ENCODE results near the gene ZNF600. TPM values are rescaled to one million over a fixed set of nuclear protein-coding genes. Genes with fewer than 3 reads are reported as not detected.
"Not testable (repeated sequence)": the region's sequence is repeated elsewhere in the genome, so short reads cannot be mapped to it uniquely, and the experiment has no call there.

The ZNF600 gene
- 35.2 TPM for total RNA-seq (ENCODE audit: insufficient read depth, low replicate concordance)

DNA sequence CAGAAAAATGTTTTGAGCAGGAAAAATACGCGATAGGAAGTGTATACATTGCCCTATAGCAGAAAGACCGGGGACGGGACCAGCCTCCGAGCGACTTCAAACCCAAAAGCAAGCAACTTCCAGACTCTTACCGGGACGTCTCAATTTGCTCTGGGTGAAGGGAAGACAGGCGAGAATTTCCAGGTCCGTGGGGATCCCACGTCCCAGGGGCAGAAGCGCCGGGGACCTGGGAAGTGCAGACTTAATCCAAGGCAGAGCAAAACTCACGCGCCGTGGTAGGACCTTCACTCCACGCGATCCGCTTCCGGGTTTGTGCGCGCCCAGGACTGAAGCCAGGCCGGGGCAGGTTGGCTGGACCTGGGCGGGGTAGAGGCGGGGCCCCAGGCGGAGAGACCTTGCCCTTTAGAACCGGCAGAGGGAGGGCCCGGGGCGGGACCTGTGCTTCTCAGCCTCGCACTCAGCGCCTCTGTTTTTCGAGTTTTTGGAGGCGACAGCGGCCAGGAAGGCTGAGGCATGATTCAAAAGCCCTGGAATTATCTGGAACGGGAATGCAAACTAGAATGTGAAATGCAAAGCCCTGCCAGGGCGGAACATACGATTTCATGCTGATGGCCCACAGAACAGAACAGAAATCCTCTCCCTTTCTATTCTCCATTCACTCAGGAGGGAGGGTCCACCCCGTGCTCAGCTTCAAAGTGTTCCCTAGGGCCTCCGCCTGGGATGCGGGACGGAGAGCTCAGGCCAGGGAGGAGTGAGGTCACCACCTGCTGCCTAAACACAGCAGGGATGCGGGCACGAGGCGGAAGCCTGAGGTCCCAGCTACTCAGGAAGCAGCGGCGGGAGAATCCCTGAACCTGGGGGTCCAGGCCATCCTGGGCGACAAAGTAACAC is at the start of gene ZNF600:
Gene ZNF600 (minus strand): TSS at position 328 of the 891 bp plus-strand sequence. CDS start 7,903 bp downstream, outside the sequence.
- DNase-seq (ENCODE audit: low spot score), result peak; percentile 82

DNA sequence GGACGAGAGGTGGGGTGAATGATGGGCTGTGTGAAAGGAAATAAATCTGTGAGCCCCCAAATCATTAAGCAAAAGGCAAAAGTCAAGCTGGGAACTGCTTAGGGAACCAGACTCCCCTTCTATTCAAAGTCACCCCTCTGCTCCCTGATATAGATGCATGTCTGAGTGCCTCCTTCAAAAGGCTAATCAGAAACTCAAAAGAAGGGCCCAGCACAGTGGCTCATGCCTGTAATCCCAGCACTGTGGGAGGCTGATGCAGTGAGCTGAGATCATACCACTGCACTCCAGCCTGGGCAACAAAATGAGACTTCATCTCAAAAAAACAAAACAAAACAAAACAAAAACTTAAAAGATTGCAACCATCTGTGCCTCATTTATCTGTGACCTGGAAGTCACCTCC is 47.7 kb upstream of the ZNF600 start:
- not testable (repeated sequence) for DNase-seq (ENCODE audit: low spot score)

DNA sequence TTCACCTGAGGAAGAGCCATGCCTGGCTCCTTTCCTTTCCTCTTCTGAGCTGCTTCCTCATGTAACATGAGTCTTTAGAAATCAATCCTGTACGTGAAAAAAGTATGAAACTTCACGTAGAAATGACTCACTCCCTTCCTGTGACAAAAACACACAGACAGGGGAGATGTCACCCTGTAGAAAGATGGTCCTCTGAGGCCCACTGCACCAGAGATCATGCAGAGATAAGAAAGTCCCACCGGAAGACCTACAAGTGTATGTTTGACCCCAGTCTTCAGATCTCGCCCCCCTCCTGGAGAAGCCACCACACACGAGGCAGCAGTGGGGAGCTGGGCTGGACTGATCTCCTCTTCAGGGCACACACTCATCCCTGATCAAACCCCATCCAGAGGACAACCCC is 47.0 kb upstream of the ZNF600 start:
- not testable (repeated sequence) for DNase-seq (ENCODE audit: low spot score)

GRCh38 chr19:52829866-52830265 is 43.3 kb upstream of the ZNF600 start:
- DNase-seq (ENCODE audit: low spot score), result not testable (repeated sequence)

DNA sequence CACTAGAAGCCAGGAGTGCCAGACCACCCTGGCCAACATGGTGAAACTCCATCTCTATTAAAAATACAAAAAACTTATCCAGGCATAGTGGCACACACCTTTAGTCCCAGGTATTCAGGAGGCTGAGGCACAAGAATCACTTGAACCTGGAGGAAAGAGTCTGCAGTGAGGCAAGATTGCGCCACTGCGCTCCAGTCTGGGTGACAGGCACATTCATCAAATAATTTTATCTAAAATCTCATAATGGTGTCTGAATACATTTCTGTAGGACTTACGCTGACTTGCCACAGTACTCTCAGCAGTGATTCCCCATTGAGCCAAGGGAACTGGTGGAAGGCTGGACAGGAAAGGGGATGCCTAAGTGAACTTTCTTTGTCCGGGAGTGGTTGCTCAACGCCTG is 39.2 kb upstream of the ZNF600 start:
- no peak for DNase-seq (ENCODE audit: low spot score)

DNA sequence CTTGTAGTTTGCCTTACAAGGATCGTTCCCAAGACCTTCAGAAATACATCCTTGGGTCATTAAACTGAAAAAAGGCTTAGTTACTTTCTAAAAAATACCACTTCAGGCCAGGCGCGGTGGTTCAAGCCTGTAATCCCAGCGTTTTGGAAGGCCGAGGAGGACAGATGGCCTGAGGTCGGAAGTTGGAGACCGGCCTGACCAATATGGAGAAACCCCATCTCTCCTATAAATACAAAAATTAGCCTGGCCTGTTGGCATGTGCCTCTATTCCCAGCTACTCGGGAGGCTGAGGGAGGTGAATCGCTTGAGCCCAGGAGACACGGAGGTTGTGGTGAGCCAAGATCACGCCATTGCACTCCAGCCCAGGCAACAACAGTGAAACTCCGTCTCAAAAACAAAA is 37.1 kb upstream of the ZNF600 start:
- DNase-seq (ENCODE audit: low spot score), result no peak

DNA sequence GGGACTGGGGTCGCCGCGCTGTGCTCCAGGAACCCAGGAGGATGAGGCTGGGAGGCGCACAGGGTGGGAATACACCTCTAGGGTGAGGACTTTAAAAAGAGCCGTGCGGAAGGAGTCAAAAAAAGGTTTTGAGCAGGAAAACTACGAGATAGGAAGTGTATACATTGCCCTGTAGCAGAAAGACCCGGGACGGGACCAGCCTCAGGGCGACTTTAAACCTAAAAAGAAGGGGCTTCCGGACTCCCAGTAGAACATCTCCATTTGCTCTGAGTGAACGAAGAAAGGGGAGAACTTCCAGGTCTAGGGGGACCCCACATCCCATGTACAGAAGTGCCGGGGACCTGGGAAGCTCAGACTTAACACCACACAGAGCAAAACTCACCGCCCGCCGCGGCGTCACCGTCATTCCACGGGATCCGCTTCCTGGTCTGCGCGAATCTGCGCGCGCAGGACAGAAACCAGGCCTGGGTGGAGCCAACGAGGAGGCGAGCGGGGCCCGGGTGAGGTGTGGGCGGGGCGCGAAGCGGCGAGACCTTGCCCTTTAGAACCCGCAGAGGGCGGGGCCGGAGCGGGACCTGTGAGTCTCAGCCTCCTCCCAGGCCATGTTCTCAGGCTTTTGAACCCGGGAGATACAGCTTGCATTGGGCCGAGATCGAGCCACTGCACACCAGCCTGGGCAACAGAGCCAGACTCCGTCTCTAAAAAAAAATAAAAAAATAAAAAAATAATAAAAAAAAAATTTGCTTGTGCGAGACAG is 34.8 kb upstream of the ZNF600 start, which contains the start of gene ZNF28:
Gene ZNF28 (minus strand): TSS at position 430 of the 757 bp plus-strand sequence. CDS start 3,675 bp downstream, outside the sequence.
- peak; percentile 70 for DNase-seq (ENCODE audit: low spot score)

DNA sequence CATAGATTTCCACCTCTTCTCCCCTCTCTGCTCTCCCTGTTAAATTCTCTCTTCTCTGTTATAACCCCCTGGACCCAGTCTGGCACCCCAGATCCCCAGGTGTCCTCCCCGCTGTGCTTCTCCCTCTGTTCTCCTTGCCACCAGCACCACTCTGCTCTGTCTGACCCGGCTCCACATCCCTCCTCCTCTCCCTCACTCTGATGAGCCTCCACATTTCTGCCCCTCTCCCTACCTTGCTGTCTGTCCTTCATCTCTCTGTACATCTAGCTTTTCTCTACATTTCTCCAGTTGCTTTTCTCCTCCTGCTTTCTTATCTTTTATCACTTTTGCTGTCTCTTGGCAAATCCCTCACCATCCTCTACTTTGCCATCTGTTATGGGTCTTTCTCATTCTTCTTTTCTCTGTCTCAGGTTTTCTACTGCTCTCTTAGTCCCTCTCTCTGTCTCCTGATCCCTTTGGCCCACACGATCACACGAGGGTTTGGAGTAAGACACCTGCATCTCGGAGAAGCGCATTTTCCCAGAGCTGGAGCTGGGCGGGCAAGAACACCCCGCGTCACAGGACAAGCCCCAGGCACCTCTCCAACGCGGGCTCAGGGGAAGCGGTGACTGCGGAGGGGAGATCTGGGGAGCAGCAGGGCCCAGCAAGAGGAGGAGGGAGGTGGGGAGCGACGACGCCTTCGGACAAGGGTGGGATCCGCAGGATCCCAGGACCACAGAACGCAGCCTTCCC is 34.0 kb upstream of the ZNF600 start:
- DNase-seq (ENCODE audit: low spot score), result peak; percentile 26

- no peak for DNase-seq (ENCODE audit: low spot score)
These were observed 23.2 kb upstream of the ZNF600 start for GRCh38 chr19:52809801-52810200.

- not testable (repeated sequence) for DNase-seq (ENCODE audit: low spot score)
These were observed 13.5 kb upstream of the ZNF600 start for GRCh38 chr19:52799950-52800640.

- no peak for DNase-seq (ENCODE audit: low spot score)
These were observed 2.8 kb upstream of the ZNF600 start for GRCh38 chr19:52789440-52789839.

DNA sequence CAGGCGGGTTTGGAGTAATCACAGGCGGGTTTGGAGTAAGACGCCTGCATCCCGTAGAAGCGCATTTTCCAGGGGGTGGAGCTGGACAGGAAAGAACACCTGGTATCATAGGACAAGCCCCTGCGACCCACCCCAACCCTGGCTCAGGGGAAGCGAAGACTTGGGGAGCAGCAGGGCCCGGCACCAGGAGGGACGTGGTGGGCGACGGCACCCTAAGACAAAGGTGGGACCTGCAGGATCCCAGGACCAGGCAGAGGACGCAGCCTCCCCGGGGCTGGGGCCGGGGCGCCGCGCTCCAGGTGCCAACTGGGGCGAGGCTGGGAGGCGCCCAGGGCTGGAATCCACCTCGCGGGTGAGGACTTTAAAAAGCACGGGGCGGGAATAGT is 520 bp downstream of the ZNF600 start:
- peak; percentile 4 for DNase-seq (ENCODE audit: low spot score)

DNA sequence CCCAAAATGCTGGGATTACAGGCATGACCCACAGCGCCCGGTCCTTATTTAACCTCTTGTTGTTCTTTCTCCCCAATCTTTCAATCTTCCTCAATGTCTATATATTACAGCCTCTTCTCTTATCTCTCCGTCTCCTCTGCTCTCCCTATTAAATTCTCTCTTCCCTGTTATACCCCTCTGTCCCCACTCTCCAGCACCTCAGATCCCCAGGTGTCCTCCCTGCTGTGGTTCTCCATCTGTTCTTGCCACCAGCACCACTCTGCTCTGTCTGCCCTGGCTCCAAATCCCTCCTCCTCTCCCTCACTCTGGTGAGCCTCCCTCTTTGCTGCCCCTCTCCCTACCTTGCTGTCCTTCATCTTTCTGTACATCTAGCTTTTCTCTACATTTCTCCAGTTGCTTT is 1.1 kb downstream of the ZNF600 start:
- no peak for DNase-seq (ENCODE audit: low spot score)

GRCh38 chr19:52782864-52783263 is 3.7 kb downstream of the ZNF600 start:
- not testable (repeated sequence) for DNase-seq (ENCODE audit: low spot score)

GRCh38 chr19:52778811-52779210 is 7.8 kb downstream of the ZNF600 start:
- DNase-seq (ENCODE audit: low spot score), result no peak

DNA sequence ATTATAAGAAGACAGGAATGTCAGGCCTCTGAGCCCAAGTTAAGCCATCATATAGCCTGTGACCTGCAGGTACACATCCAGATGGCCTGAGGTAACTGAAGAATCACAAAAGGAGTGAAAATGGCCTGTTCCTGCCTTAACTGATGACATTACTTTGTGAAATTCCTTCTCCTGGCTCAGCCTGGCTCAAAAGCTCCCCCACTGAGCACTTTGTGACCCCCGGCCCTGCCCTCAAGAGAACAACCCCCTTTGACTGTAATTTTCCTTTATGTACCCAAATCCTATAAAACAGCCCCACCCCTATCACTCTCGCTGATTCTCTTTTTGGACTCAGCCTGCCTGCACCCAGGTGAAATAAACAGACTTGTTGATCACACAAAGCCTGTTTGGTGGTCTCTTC is 30.1 kb downstream of the ZNF600 start:
- DNase-seq (ENCODE audit: low spot score), result not testable (repeated sequence)

GRCh38 chr19:52749780-52750179 is 36.8 kb downstream of the ZNF600 start:
- no peak for DNase-seq (ENCODE audit: low spot score)

DNA sequence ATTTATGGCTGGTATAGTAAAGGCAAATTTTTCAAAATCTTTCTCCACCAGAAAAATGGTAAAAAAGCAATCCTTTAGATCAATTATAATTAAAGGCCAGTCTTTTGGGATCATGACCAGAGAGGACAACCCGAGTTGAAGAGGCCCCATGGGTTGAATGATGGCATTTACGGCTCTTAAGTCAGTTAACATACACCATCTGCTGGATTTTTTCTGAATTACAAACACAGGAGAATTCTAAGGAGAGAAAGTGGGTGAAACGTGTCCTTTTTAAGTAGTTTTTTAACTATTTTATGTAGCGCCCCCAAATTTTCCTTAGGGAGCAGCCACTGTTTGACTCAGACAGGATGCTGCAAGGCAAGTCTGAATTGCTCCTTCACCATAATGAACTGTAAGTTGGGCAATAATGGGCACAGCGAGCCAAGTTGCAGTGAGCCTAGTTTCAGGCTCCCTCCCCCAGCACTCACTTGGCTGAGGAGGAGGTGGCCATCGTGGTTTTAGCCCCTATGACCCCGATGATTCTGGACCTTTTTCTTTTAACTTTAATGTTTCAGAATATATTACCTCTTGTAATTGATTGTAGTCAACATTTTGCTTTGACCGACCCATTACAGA is 38.1 kb downstream of the ZNF600 start:
- DNase-seq (ENCODE audit: low spot score), result peak; percentile 62

DNA sequence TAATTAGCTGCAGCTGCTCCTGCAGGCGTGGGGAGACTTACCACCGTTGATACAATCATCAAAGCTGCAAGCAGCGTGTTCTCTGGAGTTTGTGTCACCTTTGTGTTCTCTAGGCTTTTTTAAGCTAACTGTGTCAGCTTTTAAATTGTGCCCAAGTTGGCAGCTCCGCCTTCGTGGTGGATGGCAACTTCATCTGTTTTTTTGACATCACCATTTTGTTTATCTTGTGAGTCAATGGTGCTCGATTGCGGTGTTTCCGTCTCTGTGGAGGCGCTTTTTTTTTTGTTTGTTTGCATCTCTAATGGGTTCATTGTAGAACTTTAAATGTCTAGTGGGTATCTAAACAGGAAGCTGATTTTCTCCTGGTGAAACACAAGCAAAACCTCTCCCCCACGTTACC is 40.7 kb downstream of the ZNF600 start:
- DNase-seq (ENCODE audit: low spot score), result not testable (repeated sequence)

DNA sequence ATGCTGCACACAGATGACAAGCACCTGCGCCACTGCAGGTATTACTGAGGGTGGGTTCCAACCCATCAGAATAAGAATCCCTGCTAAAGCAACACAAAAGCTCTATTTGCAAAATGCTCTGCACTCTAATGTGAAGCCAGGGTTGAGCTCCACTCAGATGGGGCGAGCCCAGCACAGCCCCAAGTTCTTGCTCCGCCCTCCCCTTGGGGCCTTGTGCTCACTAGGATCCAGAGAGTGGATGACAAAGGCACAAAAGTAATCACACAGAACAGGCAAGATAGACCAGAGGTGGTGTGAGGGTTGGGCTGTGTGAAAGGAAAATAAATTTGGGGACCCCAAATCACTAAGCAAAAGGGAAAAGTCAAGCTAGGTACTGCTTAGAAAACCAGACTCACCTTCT is 43.5 kb downstream of the ZNF600 start:
- no peak for DNase-seq (ENCODE audit: low spot score)

DNA sequence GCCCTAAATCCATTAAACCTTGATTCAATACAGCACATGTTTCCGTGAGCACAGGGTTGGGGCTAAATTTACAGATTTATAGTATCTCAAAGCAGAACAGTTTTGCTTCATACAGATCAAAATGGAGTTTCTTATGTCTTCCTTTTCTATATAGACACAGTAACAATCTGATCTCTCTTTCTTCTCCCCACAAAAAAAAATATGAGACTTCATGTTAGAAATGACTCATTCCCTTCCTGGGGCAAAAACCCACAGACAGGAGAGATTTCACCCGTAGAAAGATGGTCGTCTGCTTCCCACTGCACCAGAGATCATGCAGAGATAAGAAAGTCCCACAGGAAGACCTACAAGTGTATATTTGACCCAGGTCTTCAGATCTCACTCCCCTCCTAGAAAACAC is 44.1 kb downstream of the ZNF600 start:
- DNase-seq (ENCODE audit: low spot score), result peak; percentile 11
